H1 (cell line): Measurements from ENCODE around the gene IQCM. TPM values are rescaled to one million over a fixed set of nuclear protein-coding genes. Genes with fewer than 3 reads are reported as not detected.

Source experiments
- CTCF ChIA-PET: fragments of 300-600 bp; sonication (Branson Sonifier 250); formaldehyde crosslinking; loops from one replicate; lab custom pipeline; 2021; ENCODE audit not compliant: partially characterized antibody; lab: Charles Lee
- POLR2A ChIA-PET: fragments of 300-600 bp; sonication (Branson Sonifier 250); formaldehyde crosslinking; loops from one replicate; lab custom pipeline; 2021; ENCODE audit warnings: inconsistent platforms; ENCODE audit not compliant: partially characterized antibody; lab: Charles Lee
- DNase-seq, 2 experiments: peaks; one replicate each; pipeline versions ENCODE4 v3.0.0 to v3.0.0-alpha.2; 2010 to 2022; ENCODE audit warnings: low spot score in 2 of 2, low read depth in 1 of 2, mixed read lengths in 1 of 2
- FAIRE-seq: peaks from 2 replicates; lab custom pipeline; 2011; peaks lifted over from hg19 to GRCh38; lab: Jason Lieb, UNC
- H2AFZ ChIP-seq: 2 replicates; pipeline ENCODE4 v1.8.1; 2012; ENCODE audit warnings: low read length, inconsistent platforms
- H2AK5ac ChIP-seq: 2 replicates; pipeline ENCODE4 v1.6.1; 2013; ENCODE audit warnings: low read depth, low read length
- H2BK120ac ChIP-seq: replicated peaks from 2 replicates; pipeline ENCODE3; 2013; ENCODE audit warnings: low read depth, low read length, inconsistent platforms
- H2BK12ac ChIP-seq: 2 replicates; pipeline ENCODE4 v1.6.1; 2013; ENCODE audit warnings: low read depth, low read length
- H2BK15ac ChIP-seq: 2 replicates; pipeline ENCODE4 v1.6.1; 2013; ENCODE audit warnings: low read length
- H2BK20ac ChIP-seq: 2 replicates; pipeline ENCODE4 v1.6.1; 2013; ENCODE audit warnings: low read length
- H2BK5ac ChIP-seq: 2 replicates; pipeline ENCODE4 v1.6.1; 2013; ENCODE audit warnings: low read depth, low read length
- H3K14ac ChIP-seq: 2 replicates; pipeline ENCODE4 v1.6.1; 2013; ENCODE audit warnings: inconsistent platforms; ENCODE audit not compliant: insufficient read length
- H3K18ac ChIP-seq: 2 replicates; pipeline ENCODE4 v1.6.1; 2013; ENCODE audit warnings: low read length; ENCODE audit errors: extremely low read depth
- H3K23ac ChIP-seq: 2 replicates; pipeline ENCODE4 v1.6.1; 2013; ENCODE audit warnings: inconsistent platforms; ENCODE audit not compliant: insufficient read length
- H3K23me2 ChIP-seq: 2 replicates; pipeline ENCODE4 v1.6.1; 2013; ENCODE audit warnings: low read depth, low read length
- H3K27ac ChIP-seq: 2 replicates; pipeline ENCODE4 v1.6.1; 2011; ENCODE audit warnings: low read depth, low read length, inconsistent platforms
- H3K27me3 ChIP-seq, 4 experiments: replicated peaks in 1 of 4; 1 replicate in 1 of 4; 2 replicates in 3 of 4; pipeline versions ENCODE4 v1.6.1 to v1.8.1; 2011 to 2013; ENCODE audit warnings: low read length in 3 of 4, mild to moderate bottlenecking in 3 of 4, inconsistent platforms in 2 of 4, mixed read lengths in 2 of 4, moderate library complexity in 1 of 4; ENCODE audit not compliant: control insufficient read depth in 3 of 4, insufficient read depth in 3 of 4; ENCODE audit errors: extremely low read depth in 1 of 4
- H3K36me3 ChIP-seq, 4 experiments: 2 replicates each; pipeline versions ENCODE4 v1.6.1 to v1.8.1; 2011 to 2013; ENCODE audit warnings: mild to moderate bottlenecking in 4 of 4, low read length in 3 of 4, moderate library complexity in 2 of 4, control low read depth in 1 of 4, inconsistent platforms in 1 of 4; ENCODE audit not compliant: insufficient read depth in 4 of 4, control insufficient read depth in 2 of 4
- H3K4ac ChIP-seq: replicated peaks from 2 replicates; pipeline ENCODE3; 2013; ENCODE audit warnings: low read length, low read depth, mixed read lengths, inconsistent platforms; ENCODE audit not compliant: insufficient read length
- H3K4me1 ChIP-seq, 4 experiments: replicated peaks in 1 of 4; 1 replicate in 1 of 4; 2 replicates in 3 of 4; pipeline versions ENCODE4 v1.6.1 to v1.8.1; 2011 to 2013; ENCODE audit warnings: low read length in 3 of 4, inconsistent platforms in 2 of 4, mixed read lengths in 1 of 4; ENCODE audit not compliant: insufficient read depth in 4 of 4, control insufficient read depth in 3 of 4
- H3K4me2 ChIP-seq, 2 experiments: 2 replicates each; pipeline versions ENCODE4 v1.6.1 to v1.8.1; 2011 to 2013; ENCODE audit warnings: low read depth in 2 of 2, low read length in 2 of 2, control low read depth in 1 of 2, inconsistent platforms in 1 of 2, mild to moderate bottlenecking in 1 of 2; ENCODE audit not compliant: insufficient read depth in 1 of 2
- H3K4me3 ChIP-seq, 4 experiments: fragments of 200-600, 300-600 bp in 1 of 4; sonication (generic), shearing (Covaris generic), sonication (Bioruptor Twin) in 1 of 4; 2 replicates each; pipeline versions ENCODE4 v1.5.1 to v1.8.1; 2011 to 2016; ENCODE audit warnings: low read length in 4 of 4, low read depth in 3 of 4, control low read depth in 2 of 4, inconsistent platforms in 2 of 4, mild to moderate bottlenecking in 2 of 4, mixed read lengths in 1 of 4, moderate library complexity in 1 of 4; ENCODE audit not compliant: insufficient read depth in 2 of 4; ENCODE audit errors: extremely low read depth in 1 of 4
- H3K56ac ChIP-seq: replicated peaks from 2 replicates; pipeline ENCODE3; 2013; ENCODE audit warnings: low read depth, mild to moderate bottlenecking, mixed read lengths, low read length, inconsistent platforms; ENCODE audit not compliant: insufficient read length
- H3K79me1 ChIP-seq: 2 replicates; pipeline ENCODE4 v1.6.1; 2013; ENCODE audit warnings: low read depth, low read length, control low read depth
- H3K79me2 ChIP-seq, 2 experiments: 2 replicates each; pipeline versions ENCODE4 v1.6.1 to v1.8.1; 2012 to 2013; ENCODE audit warnings: low read length in 2 of 2, mild to moderate bottlenecking in 2 of 2, inconsistent platforms in 1 of 2; ENCODE audit not compliant: insufficient read depth in 2 of 2, control insufficient read depth in 1 of 2
- H3K9ac ChIP-seq, 4 experiments: replicated peaks in 1 of 4; 1 replicate in 1 of 4; 2 replicates in 3 of 4; pipeline versions ENCODE4 v1.6.1 to v1.8.1; 2011 to 2013; ENCODE audit warnings: low read depth in 3 of 4, low read length in 3 of 4, control low read depth in 2 of 4, mild to moderate bottlenecking in 2 of 4, moderate library complexity in 2 of 4, inconsistent platforms in 1 of 4; ENCODE audit errors: extremely low read depth in 1 of 4
- H3K9me3 ChIP-seq, 2 experiments: 2 replicates each; pipeline versions ENCODE4 v1.6.1 to v1.8.1; 2012 to 2013; ENCODE audit warnings: mild to moderate bottlenecking in 2 of 2, moderate library complexity in 2 of 2, control low read depth in 1 of 2, inconsistent platforms in 1 of 2, low read depth in 1 of 2, low read length in 1 of 2, mixed read lengths in 1 of 2; ENCODE audit not compliant: insufficient read depth in 2 of 2
- H4K20me1 ChIP-seq, 2 experiments: replicated peaks in 1 of 2; 2 replicates each; pipeline versions ENCODE3 to v1.8.1; 2011 to 2013; ENCODE audit warnings: inconsistent platforms in 2 of 2, low read length in 2 of 2, mild to moderate bottlenecking in 1 of 2; ENCODE audit not compliant: insufficient read depth in 2 of 2, control insufficient read depth in 1 of 2
- H4K5ac ChIP-seq: 2 replicates; pipeline ENCODE4 v1.6.1; 2013; ENCODE audit warnings: low read length, low read depth, mixed read lengths, inconsistent platforms; ENCODE audit not compliant: insufficient read length
- H4K8ac ChIP-seq: 2 replicates; pipeline ENCODE4 v1.8.0; 2013; ENCODE audit warnings: mild to moderate bottlenecking, moderate library complexity, low read length, inconsistent platforms; ENCODE audit not compliant: insufficient read depth; ENCODE audit errors: extremely low read depth
- H4K91ac ChIP-seq: replicated peaks from 2 replicates; pipeline ENCODE3; 2013; ENCODE audit warnings: low read length, mixed read lengths, inconsistent platforms; ENCODE audit not compliant: insufficient read length
- CHD1 ChIP-seq: IDR thresholded peaks from 2 replicates; pipeline ENCODE4 v1.6.1; 2012; ENCODE audit warnings: low read depth, low read length, improper control_type of control experiment
- EGR1 ChIP-seq: IDR thresholded peaks from 2 replicates; pipeline ENCODE4 v1.6.1; 2011; ENCODE audit warnings: low read depth, low read length, borderline replicate concordance
- FOSL1 ChIP-seq: IDR thresholded peaks from 2 replicates; pipeline ENCODE4 v1.6.1; 2011; ENCODE audit warnings: mild to moderate bottlenecking, low read depth, low read length, moderate library complexity; ENCODE audit not compliant: insufficient read depth
- HDAC2 ChIP-seq, 2 experiments: fragments of 300-600 bp in 1 of 2; sonication (generic) in 1 of 2; IDR thresholded peaks; 2 replicates each; pipeline ENCODE4 v1.6.1; 2011 to 2012; ENCODE audit warnings: low read depth in 2 of 2, low read length in 2 of 2, mild to moderate bottlenecking in 2 of 2, moderate library complexity in 2 of 2, borderline replicate concordance in 1 of 2, inconsistent platforms in 1 of 2
- KDM5A ChIP-seq: fragments of 200-600 bp; IDR thresholded peaks from 2 replicates; pipeline ENCODE4 v1.7.1; 2012; ENCODE audit warnings: mild to moderate bottlenecking, low read length, inconsistent platforms, mixed read lengths
- PHF8 ChIP-seq: fragments of 200-600 bp; sonication (generic); conservative IDR thresholded peaks from 2 replicates; pipeline ENCODE4 v1.7.1; 2012; ENCODE audit warnings: low read depth, mild to moderate bottlenecking, inconsistent platforms, low read length, moderate library complexity
- POU5F1 ChIP-seq: IDR thresholded peaks from 2 replicates; pipeline ENCODE4 v1.6.1; 2011; ENCODE audit warnings: low read depth, mild to moderate bottlenecking, low read length, moderate library complexity
- RFX5 ChIP-seq: IDR thresholded peaks from 2 replicates; pipeline ENCODE4 v1.6.1; 2011; ENCODE audit warnings: low read depth, low read length, improper control_type of control experiment, borderline replicate concordance
- SIRT6 ChIP-seq: IDR thresholded peaks from one replicate; pipeline ENCODE4 v1.7.1; 2012; ENCODE audit warnings: low read length, inconsistent platforms
- SP4 ChIP-seq: IDR thresholded peaks from 2 replicates; pipeline ENCODE4 v1.6.1; 2012; ENCODE audit warnings: low read length, inconsistent platforms
- TAF7 ChIP-seq: optimal IDR thresholded peaks from 2 replicates; pipeline ENCODE3; 2011; ENCODE audit warnings: low read depth, mild to moderate bottlenecking, inconsistent platforms, low read length, moderate library complexity, borderline replicate concordance
- WGBS, 2 experiments: shearing (Covaris generic) in 1 of 2; methylation state at CpG; one replicate each; pipeline versions ENCODE4 v1.1.6 to v1.1.7; 2013 to 2015; ENCODE audit warnings: low lambda C conversion rate in 2 of 2, mixed read lengths in 2 of 2, inconsistent platforms in 1 of 2, low coverage in 1 of 2, missing lambda C conversion rate in 1 of 2; ENCODE audit not compliant: insufficient replicate concordance in 2 of 2, insufficient coverage in 1 of 2, insufficient read length in 1 of 2; ENCODE audit errors: extremely low coverage in 1 of 2, missing lambda C conversion rate in 1 of 2; 5-methylcytosine and 5-hydroxymethylcytosine counted together
- polyA plus RNA-seq, 7 experiments: library from polyadenylated mRNA; depleted of rRNA in 3 of 7; stranded (reverse) in 5 of 7; unstranded in 2 of 7; fragments of >200 nt in 5 of 7; fragments of 200-250 nt in 2 of 7; gene quantifications; 1 replicate in 5 of 7; 2 replicates in 1 of 7; 4 replicates in 1 of 7; pipeline versions ENCODE4 v1.2.1 to v1.2.3, GENCODE V29; 2011 to 2013; ENCODE audit warnings: missing spikeins in 2 of 7, mixed read lengths in 2 of 7
- total RNA-seq: library from RNA; stranded (reverse); fragmentation: NEBNext Ultra II Directional; extraction: Animal tissue kit (Norgen Biotek cat#: 25700); gene quantifications from 2 replicates; pipeline ENCODE4 v1.2.1, GENCODE V29; 2021

The IQCM gene
- total and polyA plus RNA-seq, 2 of the 8 experiments (the other 6 are each of a cell fraction or from before 2014, with no cell fraction given), result not detected

GRCh38 chr4:149746276-149746675, 69.4 kb downstream of the IQCM start:
- FAIRE-seq (no peak), DNase-seq (no peak)
- no peaks in the 10 kb centered on the region for H3K36me3 ChIP-seq
- no peak overlapping the region for H3K18ac ChIP-seq
- ChIA-PET POLR2A (no interaction called here), CTCF (interaction anchor here (1.2 kb wide), 1 partner anchor 17 kb away, joined by 5 read pairs; no protein-coding TSS in a partner anchor)
- no peaks in the 10 kb centered on the region; the same call in 1 of the 2 replicates for H3K23me2 ChIP-seq
- no peak overlapping the region for H2AFZ ChIP-seq
- H3K4me1 ChIP-seq, result no peaks in the 10 kb centered on the region
- H2BK5ac ChIP-seq, result no peak overlapping the region
- H4K20me1 ChIP-seq, result no peaks in the 10 kb centered on the region
- H3K9me3 ChIP-seq, result no peaks in the 10 kb centered on the region
- no peaks in the 10 kb centered on the region for H3K27me3 ChIP-seq
- no peak overlapping the region for H3K14ac ChIP-seq
- H3K4me2 ChIP-seq, result no peak overlapping the region
- 100% methylated on average over 1 of the region's 1 CpG; no CpG with 5 or more reads in 1 of the 2 experiments for WGBS, 2 experiments
- no peak overlapping the region for H3K9ac ChIP-seq
- H2BK15ac ChIP-seq, result no peak overlapping the region
- no peaks in the 10 kb centered on the region for H3K79me1 ChIP-seq
- H2BK12ac ChIP-seq, result no peak overlapping the region
- H3K23ac ChIP-seq, result no peak overlapping the region
- H4K8ac ChIP-seq, result no peak overlapping the region
- no peak overlapping the region for H2BK20ac ChIP-seq
- H3K4me3 ChIP-seq, result no peak overlapping the region
- H3K27ac ChIP-seq, result no peak overlapping the region
- no peak overlapping the region for H3K56ac ChIP-seq
- H4K91ac ChIP-seq, result no peak overlapping the region
- no peak overlapping the region for H2AK5ac ChIP-seq
- H3K4ac ChIP-seq, result no peak overlapping the region
- TF ChIP-seq PHF8 (no peak), SP4 (no peak), TAF7 (no peak), POU5F1 (no peak), EGR1 (no peak), HDAC2 (IDR thresholded peaks at IDR 0.05; ENCODE audit: borderline replicate concordance in 1 of 2, low read depth in 2 of 2, low read length in 2 of 2) (no peak), CHD1 (no peak), SIRT6 (no peak), RFX5 (no peak), FOSL1 (no peak), KDM5A (no peak)
- TF ChIP-seq, all 59 proteins: peak for 0
- Histone ChIP-seq H3K79me2 (no peaks in the 10 kb centered on the region), H4K5ac (no peak overlapping the region), H2BK120ac (no peak overlapping the region)
